Osteoblast (primary cell): Measurements from ENCODE around the gene ELOVL6. TPM values are rescaled to one million over a fixed set of nuclear protein-coding genes. Genes with fewer than 3 reads are reported as not detected.
A peak's percentile ranks its signal among the peaks of the same experiment; 100 is the strongest.

ENCODE experiments used
- DNase-seq: peaks from one replicate; pipeline ENCODE4 v3.0.0; 2011; ENCODE audit warnings: low spot score, mixed read lengths; ENCODE audit not compliant: insufficient read length; ENCODE audit errors: missing footprints
- H2AFZ ChIP-seq: 2 replicates; pipeline ENCODE4 v1.6.0; 2011; ENCODE audit warnings: mild to moderate bottlenecking, low read length
- H3K27ac ChIP-seq: 2 replicates; pipeline ENCODE4 v1.5.1; 2011; ENCODE audit warnings: mild to moderate bottlenecking, low read depth, low read length, moderate library complexity
- H3K27me3 ChIP-seq: 2 replicates; pipeline ENCODE4 v1.6.0; 2012; ENCODE audit warnings: mild to moderate bottlenecking, control low read depth, inconsistent platforms, low read length, moderate library complexity; ENCODE audit not compliant: insufficient read depth
- H3K36me3 ChIP-seq: 2 replicates; pipeline ENCODE4 v1.5.1; 2011; ENCODE audit warnings: mild to moderate bottlenecking, low read length, control low read depth, moderate library complexity; ENCODE audit not compliant: insufficient read depth
- H3K4me1 ChIP-seq: 2 replicates; pipeline ENCODE4 v1.5.1; 2011; ENCODE audit warnings: mild to moderate bottlenecking, low read length, control low read depth, moderate library complexity; ENCODE audit not compliant: insufficient read depth
- H3K4me2 ChIP-seq: 2 replicates; pipeline ENCODE4 v1.6.0; 2011; ENCODE audit warnings: mild to moderate bottlenecking, low read length; ENCODE audit not compliant: insufficient read depth
- H3K4me3 ChIP-seq: fragments of 200-600 bp; sonication (generic); 3 replicates; pipeline ENCODE4 v1.5.1; 2012; ENCODE audit warnings: mild to moderate bottlenecking, low read length, inconsistent platforms; ENCODE audit not compliant: insufficient read depth
- H3K79me2 ChIP-seq: 2 replicates; pipeline ENCODE4 v1.6.0; 2012; ENCODE audit warnings: mild to moderate bottlenecking, low read length, control low read depth, inconsistent platforms; ENCODE audit not compliant: insufficient read depth
- H3K9me3 ChIP-seq: 2 replicates; pipeline ENCODE4 v1.5.1; 2011; ENCODE audit warnings: low read depth, low read length, control low read depth
- H4K20me1 ChIP-seq: 2 replicates; pipeline ENCODE4 v1.6.0; 2012; ENCODE audit warnings: mild to moderate bottlenecking, low read length, control low read depth; ENCODE audit not compliant: insufficient read depth
- total RNA-seq: library from RNA; depleted of rRNA; stranded (reverse); fragments of >200 nt; gene quantifications from 2 replicates; pipeline ENCODE4 v1.2.3, GENCODE V29; 2012
- TF ChIP-seq, protein P1 (sequence below): IDR thresholded peaks from 2 replicates; pipeline ENCODE4 v1.5.1; 2011; ENCODE audit warnings: mild to moderate bottlenecking, low read depth, low read length, moderate library complexity; ENCODE audit errors: extremely low read depth

The ELOVL6 gene
- total RNA-seq, 1 donor = 12.7 TPM

DNA sequence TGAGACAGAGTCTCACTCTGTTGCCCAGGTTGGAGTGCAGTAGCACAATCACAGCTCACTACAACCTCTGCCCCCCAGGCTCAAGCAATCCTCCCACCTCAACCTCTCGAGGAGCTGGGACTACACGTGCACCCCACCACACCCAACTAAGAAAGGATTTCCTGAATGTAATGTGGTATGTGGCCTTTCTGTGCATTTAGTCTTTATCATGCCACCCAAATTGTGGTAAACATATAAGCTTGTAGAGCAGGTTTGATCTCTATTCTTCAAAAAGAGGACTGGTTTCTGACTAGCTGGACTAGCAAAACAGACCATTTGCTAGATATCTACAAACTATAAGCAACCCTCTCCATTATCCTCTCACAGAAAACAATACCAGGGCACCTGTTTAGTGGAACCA is 33.6 kb downstream of the ELOVL6 start:
- H3K4me1 ChIP-seq = peaks cover 52% of the 10 kb centered on the region
- H2AFZ ChIP-seq = no peak overlapping the region
- H3K4me3 ChIP-seq = no peak overlapping the region
- H3K4me2 ChIP-seq = peak overlapping the region; percentile 49
- no peaks in the 10 kb centered on the region for H3K27me3 ChIP-seq
- H3K9me3 ChIP-seq = no peaks in the 10 kb centered on the region
- H3K27ac ChIP-seq = peak overlapping the region; percentile 98
- no peak for DNase-seq
- TF ChIP-seq, protein P1, sequence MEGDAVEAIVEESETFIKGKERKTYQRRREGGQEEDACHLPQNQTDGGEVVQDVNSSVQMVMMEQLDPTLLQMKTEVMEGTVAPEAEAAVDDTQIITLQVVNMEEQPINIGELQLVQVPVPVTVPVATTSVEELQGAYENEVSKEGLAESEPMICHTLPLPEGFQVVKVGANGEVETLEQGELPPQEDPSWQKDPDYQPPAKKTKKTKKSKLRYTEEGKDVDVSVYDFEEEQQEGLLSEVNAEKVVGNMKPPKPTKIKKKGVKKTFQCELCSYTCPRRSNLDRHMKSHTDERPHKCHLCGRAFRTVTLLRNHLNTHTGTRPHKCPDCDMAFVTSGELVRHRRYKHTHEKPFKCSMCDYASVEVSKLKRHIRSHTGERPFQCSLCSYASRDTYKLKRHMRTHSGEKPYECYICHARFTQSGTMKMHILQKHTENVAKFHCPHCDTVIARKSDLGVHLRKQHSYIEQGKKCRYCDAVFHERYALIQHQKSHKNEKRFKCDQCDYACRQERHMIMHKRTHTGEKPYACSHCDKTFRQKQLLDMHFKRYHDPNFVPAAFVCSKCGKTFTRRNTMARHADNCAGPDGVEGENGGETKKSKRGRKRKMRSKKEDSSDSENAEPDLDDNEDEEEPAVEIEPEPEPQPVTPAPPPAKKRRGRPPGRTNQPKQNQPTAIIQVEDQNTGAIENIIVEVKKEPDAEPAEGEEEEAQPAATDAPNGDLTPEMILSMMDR = no peak
- H3K79me2 ChIP-seq = peaks cover 25% of the 10 kb centered on the region
- H4K20me1 ChIP-seq = no peaks in the 10 kb centered on the region
- H3K36me3 ChIP-seq = no peaks in the 10 kb centered on the region

DNA sequence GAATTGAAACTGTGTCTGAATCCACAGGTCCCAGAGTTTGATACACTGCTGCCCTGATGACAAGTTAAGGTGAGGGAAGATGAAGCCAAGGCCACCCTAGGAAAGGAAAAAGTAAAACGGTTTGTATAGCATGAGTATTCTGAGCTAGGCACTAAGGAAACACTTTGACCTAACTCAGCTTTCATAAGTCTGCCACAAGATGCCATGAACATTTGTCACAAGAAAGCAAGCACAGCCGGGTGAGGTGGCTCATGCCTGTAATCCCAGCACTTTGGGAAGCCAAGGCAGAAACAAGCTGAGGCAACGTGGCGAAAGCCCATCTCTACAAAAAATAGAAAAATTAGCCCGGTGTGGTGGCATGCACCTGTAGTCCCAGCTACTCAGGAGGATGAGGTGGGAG is 34.2 kb downstream of the ELOVL6 start:
- Histone ChIP-seq H3K4me1 (peaks cover 58% of the 10 kb centered on the region), H2AFZ (no peak overlapping the region), H3K36me3 (no peaks in the 10 kb centered on the region), H3K79me2 (peaks cover 26% of the 10 kb centered on the region), H3K9me3 (no peaks in the 10 kb centered on the region), H3K27ac (peak overlapping the region; percentile 98), H3K27me3 (no peaks in the 10 kb centered on the region), H3K4me2 (peak overlapping the region; percentile 81), H3K4me3 (peak overlapping the region; percentile 18), H4K20me1 (no peaks in the 10 kb centered on the region)
- TF ChIP-seq, protein P1 = no peak
- DNase-seq = peak; percentile 3

DNA sequence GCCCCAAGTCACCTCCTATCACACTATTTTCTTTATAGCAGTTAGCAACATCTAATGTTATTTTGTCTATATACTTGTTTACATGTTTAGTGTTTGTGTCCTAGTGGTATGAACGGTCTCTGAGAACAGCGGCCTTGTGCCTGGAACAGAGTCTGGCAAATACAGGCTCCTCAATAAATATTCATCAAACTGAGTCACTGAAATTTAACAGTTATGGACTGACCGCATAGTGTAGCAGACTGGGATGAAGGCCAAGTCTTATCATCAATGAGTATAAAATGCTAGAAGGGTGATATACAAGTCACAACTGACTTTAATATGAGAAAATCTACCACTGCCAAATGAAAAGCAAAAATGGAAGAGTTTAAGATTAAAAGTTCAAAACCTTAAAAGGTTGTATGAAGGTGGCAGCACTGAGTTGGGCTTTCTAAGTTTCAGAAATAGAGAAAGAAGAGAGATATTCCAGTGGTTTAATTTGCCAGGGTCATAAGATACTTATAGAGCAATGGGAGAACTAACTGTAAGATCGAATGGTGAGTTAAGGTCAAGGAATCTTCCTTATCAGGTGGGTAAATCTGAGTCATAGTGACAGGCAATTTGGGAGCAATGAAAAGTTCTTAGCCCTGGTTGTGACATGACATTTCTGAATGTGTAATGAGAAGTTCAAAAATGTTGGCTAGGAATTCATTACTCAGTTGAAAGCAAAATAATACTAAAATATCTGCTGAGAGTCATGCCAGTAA is 34.9 kb downstream of the ELOVL6 start:
- DNase-seq = peak; percentile 9
- H3K79me2 ChIP-seq = peaks cover 26% of the 10 kb centered on the region
- no peak overlapping the region for H2AFZ ChIP-seq
- H4K20me1 ChIP-seq = no peaks in the 10 kb centered on the region
- peak overlapping the region; percentile 81 for H3K4me2 ChIP-seq
- H3K9me3 ChIP-seq = no peaks in the 10 kb centered on the region
- H3K4me1 ChIP-seq = peaks cover 63% of the 10 kb centered on the region
- TF ChIP-seq, protein P1 = peak; percentile 40
- H3K36me3 ChIP-seq = no peaks in the 10 kb centered on the region
- H3K4me3 ChIP-seq = peak overlapping the region; percentile 8
- H3K27me3 ChIP-seq = no peaks in the 10 kb centered on the region
- H3K27ac ChIP-seq = peak overlapping the region; percentile 98

DNA sequence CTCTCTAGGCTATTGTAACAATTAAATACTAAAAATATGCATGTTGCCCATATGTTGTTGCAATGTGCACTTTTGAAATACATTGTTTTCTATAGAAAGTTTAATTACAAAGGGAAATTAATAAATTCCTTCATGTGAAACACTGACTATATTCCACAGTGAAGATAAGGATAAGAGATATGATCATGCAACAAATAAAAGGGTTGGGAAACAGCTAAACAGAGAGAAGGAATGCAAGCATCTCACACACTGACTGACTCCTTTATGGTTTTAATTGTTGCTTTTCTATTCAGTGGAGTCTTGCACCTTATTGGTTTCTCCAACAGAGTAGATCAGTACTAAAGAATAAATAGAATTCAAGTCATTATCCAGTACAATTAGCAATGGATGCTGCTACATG is 37.8 kb downstream of the ELOVL6 start:
- H3K4me1 ChIP-seq = peaks cover 58% of the 10 kb centered on the region
- no peak for DNase-seq
- H3K9me3 ChIP-seq = no peaks in the 10 kb centered on the region
- H3K79me2 ChIP-seq = peaks cover 50% of the 10 kb centered on the region
- no peak overlapping the region for H3K4me2 ChIP-seq
- no peak overlapping the region for H3K27ac ChIP-seq
- no peaks in the 10 kb centered on the region for H3K27me3 ChIP-seq
- H3K36me3 ChIP-seq = no peaks in the 10 kb centered on the region
- H4K20me1 ChIP-seq = no peaks in the 10 kb centered on the region
- H3K4me3 ChIP-seq = no peak overlapping the region
- no peak overlapping the region for H2AFZ ChIP-seq
- TF ChIP-seq, protein P1 = no peak
